LNCAP (cell line): Measurements from ENCODE around the gene CAMTA1.

Source experiments
- CTCF ChIP-seq: fragments of 450-650 bp; IDR thresholded peaks from 2 replicates; pipeline ENCODE4 v1.5.1; 2017; ENCODE audit warnings: mild to moderate bottlenecking

The CAMTA1 gene

GRCh38 chr1:7351649-7352048 is 566.4 kb downstream of the CAMTA1 start:
- TF ChIP-seq CTCF: no peak

GRCh38 chr1:7352364-7352763 is 567.1 kb downstream of the CAMTA1 start:
- no peak for TF ChIP-seq CTCF

- no peak for TF ChIP-seq CTCF
Measured at GRCh38 chr1:7352974-7353373, 567.7 kb downstream of the CAMTA1 start.

DNA sequence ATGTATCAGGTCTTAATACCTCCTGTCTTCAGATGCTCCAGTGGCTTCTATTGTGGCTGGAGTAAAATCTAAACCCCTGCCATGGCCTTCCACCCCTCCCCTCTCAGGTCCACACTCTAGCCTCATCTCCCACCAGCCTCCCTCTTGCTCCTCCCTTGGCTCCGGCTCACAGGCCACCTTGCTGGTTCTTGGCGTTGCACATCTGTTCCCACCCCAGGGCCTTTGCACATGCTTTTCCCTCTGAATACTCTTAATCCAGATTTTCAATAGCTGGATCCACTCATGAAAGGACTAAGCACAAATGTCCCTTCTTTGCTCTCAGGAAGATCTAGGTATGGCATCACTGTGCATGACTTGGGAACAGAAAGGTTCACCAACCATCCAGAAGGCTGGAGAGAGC is 570.4 kb downstream of the CAMTA1 start:
- TF ChIP-seq CTCF: no peak

DNA sequence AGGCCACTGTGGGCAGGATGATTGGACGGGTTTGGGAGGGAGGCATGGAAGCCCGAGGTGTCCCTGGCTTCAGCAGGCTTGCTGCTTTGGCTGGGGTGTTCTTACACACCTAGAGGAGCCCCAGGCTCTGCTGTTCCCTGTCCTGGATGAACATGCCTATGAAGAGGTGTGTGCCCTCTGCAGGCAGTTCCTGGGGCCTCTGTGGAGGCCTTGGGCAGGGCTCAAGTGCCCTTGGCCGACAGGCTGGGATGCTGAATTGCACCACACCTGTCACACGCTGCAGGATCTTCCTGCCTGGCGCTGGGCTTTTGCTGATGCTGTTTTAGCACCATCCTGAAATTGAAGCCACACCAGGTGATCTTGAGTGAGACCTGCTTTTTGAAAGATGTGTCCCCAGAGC is 570.8 kb downstream of the CAMTA1 start:
- TF ChIP-seq CTCF: no peak

- TF ChIP-seq CTCF: no peak
Measured at GRCh38 chr1:7358425-7358824, 573.2 kb downstream of the CAMTA1 start.

GRCh38 chr1:7360526-7360925 is 575.3 kb downstream of the CAMTA1 start:
- TF ChIP-seq CTCF: no peak

GRCh38 chr1:7362947-7363346 is 577.7 kb downstream of the CAMTA1 start:
- TF ChIP-seq CTCF: no peak
